ENCODE measurements around the gene CLC. TPM values are rescaled to one million over a fixed set of nuclear protein-coding genes. Genes with fewer than 3 reads are reported as not detected.
"Not testable (repeated sequence)": the region's sequence is repeated elsewhere in the genome, so short reads cannot be mapped to it uniquely, and the experiment has no call there.

The CLC gene
- total RNA-seq, 1 donor from 2014 or later = not detected

DNA sequence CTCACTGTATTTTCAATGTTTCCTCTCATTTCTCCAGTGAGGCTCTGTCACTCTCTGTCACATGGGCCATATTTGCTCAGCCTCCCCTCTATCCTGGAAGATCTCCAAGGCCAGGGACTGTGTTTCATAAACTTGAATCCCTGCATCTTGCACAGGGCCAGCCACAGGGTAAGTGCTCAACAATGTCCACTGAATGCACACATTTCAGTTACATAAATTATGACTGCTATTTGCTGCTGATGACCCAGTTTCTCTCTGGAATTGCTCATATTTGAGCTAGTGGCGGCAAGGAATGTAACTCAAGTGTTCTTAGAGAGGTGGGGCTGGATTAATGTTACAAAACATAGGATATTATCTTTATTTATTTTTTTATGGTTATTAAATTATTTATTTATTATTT, 6.1 kb downstream of the CLC start:
- intact Hi-C loops (cut with DNase I) = no loop called here
- DNase-seq (no peak), ATAC-seq (no peak)
- Histone ChIP-seq H3K27ac (no peak overlapping the region), H3K27me3 (ENCODE audit: low read depth) (no peaks in the 10 kb centered on the region), H3K4me1 (no peaks in the 10 kb centered on the region), H3K36me3 (no peaks in the 10 kb centered on the region), H3K4me3 (no peak overlapping the region), H3K9me3 (no peaks in the 10 kb centered on the region)
- TF ChIP-seq, protein P1, sequence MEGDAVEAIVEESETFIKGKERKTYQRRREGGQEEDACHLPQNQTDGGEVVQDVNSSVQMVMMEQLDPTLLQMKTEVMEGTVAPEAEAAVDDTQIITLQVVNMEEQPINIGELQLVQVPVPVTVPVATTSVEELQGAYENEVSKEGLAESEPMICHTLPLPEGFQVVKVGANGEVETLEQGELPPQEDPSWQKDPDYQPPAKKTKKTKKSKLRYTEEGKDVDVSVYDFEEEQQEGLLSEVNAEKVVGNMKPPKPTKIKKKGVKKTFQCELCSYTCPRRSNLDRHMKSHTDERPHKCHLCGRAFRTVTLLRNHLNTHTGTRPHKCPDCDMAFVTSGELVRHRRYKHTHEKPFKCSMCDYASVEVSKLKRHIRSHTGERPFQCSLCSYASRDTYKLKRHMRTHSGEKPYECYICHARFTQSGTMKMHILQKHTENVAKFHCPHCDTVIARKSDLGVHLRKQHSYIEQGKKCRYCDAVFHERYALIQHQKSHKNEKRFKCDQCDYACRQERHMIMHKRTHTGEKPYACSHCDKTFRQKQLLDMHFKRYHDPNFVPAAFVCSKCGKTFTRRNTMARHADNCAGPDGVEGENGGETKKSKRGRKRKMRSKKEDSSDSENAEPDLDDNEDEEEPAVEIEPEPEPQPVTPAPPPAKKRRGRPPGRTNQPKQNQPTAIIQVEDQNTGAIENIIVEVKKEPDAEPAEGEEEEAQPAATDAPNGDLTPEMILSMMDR (IDR thresholded peaks at IDR 0.05) = no peak

DNA sequence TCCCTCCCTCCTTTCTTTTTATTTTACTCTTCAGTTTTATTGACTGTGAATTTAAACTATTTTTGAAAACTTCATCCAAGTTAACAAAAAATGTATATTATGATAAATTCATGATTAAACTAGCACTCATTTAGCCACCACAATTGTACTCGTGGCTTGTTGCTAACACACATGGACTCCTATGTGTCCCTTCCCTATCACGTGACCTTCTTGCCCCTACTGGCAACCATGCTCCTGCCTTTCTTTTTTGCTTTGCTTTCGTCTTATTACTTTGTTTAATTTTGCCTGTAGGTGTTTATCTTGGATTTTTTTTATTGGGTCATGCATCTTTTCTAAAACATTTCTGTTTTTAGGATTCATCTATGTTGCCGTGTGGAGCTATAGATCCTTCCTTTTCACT, 8.2 kb downstream of the CLC start:
- no peak overlapping the region for H3K4me3 ChIP-seq
- no peaks in the 10 kb centered on the region for H3K4me1 ChIP-seq
- ATAC-seq (no peak), DNase-seq (no peak)
- TF ChIP-seq, protein P1 (IDR thresholded peaks at IDR 0.05) = no peak
- H3K27ac ChIP-seq = no peak overlapping the region
- H3K36me3 ChIP-seq = no peaks in the 10 kb centered on the region
- intact Hi-C loops (cut with DNase I) = no loop called here
- no peaks in the 10 kb centered on the region for H3K9me3 ChIP-seq
- H3K27me3 ChIP-seq (ENCODE audit: low read depth) = no peaks in the 10 kb centered on the region

DNA sequence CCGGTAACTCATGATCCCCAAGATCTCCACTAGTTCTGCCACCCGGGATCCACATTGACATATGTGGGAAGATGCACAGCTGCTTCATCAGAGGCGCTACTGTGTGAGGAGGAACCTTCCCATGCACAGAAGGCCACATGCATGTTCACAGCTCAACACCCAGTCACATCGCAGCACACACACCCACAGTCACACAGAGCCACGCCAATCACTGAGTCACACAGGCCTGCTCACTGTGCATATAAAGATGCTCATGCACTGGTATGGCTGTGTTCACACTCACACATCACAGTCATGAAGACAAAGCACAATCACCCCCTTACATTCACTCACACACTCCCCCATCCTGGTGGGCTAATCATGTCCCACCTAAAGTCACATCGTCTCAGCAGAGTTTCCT, 9.8 kb downstream of the CLC start:
- H3K27ac ChIP-seq = no peak overlapping the region
- no peak for ATAC-seq
- no peaks in the 10 kb centered on the region for H3K27me3 ChIP-seq (ENCODE audit: low read depth)
- no peaks in the 10 kb centered on the region for H3K4me1 ChIP-seq
- no peaks in the 10 kb centered on the region for H3K36me3 ChIP-seq
- no peak overlapping the region for H3K4me3 ChIP-seq
- DNase-seq = no peak
- no peaks in the 10 kb centered on the region for H3K9me3 ChIP-seq
- TF ChIP-seq, protein P1 (IDR thresholded peaks at IDR 0.05) = no peak
- intact Hi-C loops (cut with DNase I) = no loop called here

DNA sequence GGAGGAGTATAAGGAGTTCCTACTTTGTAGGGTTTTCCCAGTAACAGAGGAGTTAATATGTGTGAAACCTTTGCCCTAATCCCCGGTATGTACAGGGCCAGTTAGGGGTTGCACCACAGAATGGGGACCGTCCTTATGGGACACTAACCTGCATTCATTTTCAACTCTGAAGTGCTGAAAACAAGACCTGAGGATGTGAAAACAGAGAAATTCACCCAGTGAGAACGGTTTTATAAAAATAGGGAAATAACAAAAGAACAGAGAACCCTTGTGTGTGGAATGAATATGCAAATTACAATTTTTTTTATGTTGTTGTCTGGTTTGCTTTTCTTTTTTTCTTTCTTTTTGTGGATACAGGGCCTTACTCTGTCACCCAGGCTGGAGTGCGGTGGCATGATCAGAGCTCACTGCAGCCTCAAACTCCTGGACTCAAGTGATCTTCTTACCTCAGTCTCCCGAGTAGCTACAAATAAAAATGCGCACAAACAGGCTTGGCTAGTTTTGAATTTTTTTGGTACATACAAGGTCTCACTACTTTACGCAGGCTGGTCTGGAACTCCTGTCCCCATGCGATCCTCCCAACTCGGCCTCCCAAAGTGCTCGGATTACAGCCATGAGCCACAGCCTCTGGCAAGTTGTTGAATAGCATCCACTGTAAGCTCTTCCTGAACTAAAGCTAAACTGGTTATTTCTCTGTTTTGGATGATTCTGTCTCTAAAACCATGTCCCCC, 10.6 kb downstream of the CLC start:
- peaks cover 3% of the 10 kb centered on the region for H3K27me3 ChIP-seq (ENCODE audit: low read depth)
- ATAC-seq (no peak), DNase-seq (no peak)
- no peaks in the 10 kb centered on the region for H3K4me1 ChIP-seq
- H3K4me3 ChIP-seq = no peak overlapping the region
- TF ChIP-seq, protein P1 (IDR thresholded peaks at IDR 0.05) = no peak
- H3K36me3 ChIP-seq = no peaks in the 10 kb centered on the region
- intact Hi-C loops (cut with DNase I) = no loop called here
- no peak overlapping the region for H3K27ac ChIP-seq
- H3K9me3 ChIP-seq = no peaks in the 10 kb centered on the region

DNA sequence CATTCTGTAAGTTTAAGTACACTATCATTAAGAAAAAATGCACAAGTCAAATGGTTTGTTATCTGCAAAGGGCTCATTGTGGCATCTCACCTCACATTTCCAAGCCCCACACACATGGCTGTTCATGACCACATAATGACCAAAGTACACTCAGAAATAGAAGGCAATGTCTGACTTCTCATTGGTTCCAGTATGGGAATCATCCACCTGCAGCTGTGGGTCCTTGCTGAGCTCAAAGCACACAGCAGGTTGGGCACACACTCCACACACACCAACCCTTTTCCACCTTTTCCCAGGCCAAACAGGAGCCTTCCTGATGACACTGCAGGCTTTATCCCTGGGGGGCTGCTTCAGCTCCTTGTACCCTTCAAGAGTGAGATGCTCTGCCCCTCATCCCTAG, 11.8 kb downstream of the CLC start:
- H3K4me3 ChIP-seq = no peak overlapping the region
- H3K4me1 ChIP-seq = no peaks in the 10 kb centered on the region
- H3K27ac ChIP-seq = no peak overlapping the region
- no peaks in the 10 kb centered on the region for H3K9me3 ChIP-seq
- H3K27me3 ChIP-seq (ENCODE audit: low read depth) = peaks cover 3% of the 10 kb centered on the region
- intact Hi-C loops (cut with DNase I) = no loop called here
- DNase-seq = no peak
- no peaks in the 10 kb centered on the region for H3K36me3 ChIP-seq
- TF ChIP-seq, protein P1 (IDR thresholded peaks at IDR 0.05) = no peak
- no peak for ATAC-seq

DNA sequence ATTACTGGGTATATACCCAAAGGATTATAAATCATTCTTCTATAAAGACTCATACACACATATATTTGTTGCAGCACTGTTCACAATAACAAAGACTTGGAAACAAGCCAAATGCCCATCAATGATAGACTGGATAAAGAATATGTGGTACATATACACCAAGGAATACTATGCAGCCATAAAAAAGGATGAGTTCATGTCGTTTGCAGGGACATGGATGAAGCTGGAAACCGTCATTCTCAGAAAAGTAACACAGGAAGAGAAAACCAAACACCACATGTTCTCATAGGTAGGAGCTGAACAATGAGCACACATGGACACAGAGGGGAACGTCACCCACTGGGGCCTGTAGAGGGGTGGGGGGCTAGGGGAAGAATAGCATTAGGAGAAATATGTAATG, 17.7 kb downstream of the CLC start:
- DNase-seq; H3K9me3 ChIP-seq; H3K4me3 ChIP-seq; intact Hi-C loops (cut with DNase I); ATAC-seq; H3K36me3 ChIP-seq; H3K4me1 ChIP-seq; H3K27ac ChIP-seq: not testable (repeated sequence)
- H3K27me3 ChIP-seq (ENCODE audit: low read depth) = peaks cover 20% of the 10 kb centered on the region
